Anterior cingulate cortex (tissue), 58 donors: ENCODE data around the gene ZNF579.

Experiments
- DNase-seq, 58 donors: peaks; one replicate each; lab custom pipeline; 2025; lab: John Stamatoyannopoulos, UW

Gene ZNF579

GRCh38 chr19:55527197-55528029, 53.2 kb downstream of the ZNF579 start:
- no peak for DNase-seq
